H1 (cell line): ENCODE measurements around the gene UQCRC2.

ENCODE experiments used
- EZH2 ChIP-seq: fragments of 200-600 bp; sonication (generic); IDR thresholded peaks from 2 replicates; pipeline ENCODE4 v1.7.1; 2012; ENCODE audit warnings: low read depth, mild to moderate bottlenecking, moderate library complexity, low read length, inconsistent platforms; ENCODE audit not compliant: severe bottlenecking
- RFX5 ChIP-seq: IDR thresholded peaks from 2 replicates; pipeline ENCODE4 v1.6.1; 2011; ENCODE audit warnings: low read depth, low read length, improper control_type of control experiment, borderline replicate concordance
- SUZ12 ChIP-seq: fragments of 200-600 bp; sonication (generic); IDR thresholded peaks from 2 replicates; pipeline ENCODE4 v1.6.1; 2012; ENCODE audit warnings: mild to moderate bottlenecking, inconsistent platforms, low read length, moderate library complexity, mixed read lengths
- TAF1 ChIP-seq: IDR thresholded peaks from 2 replicates; pipeline ENCODE4 v1.6.1; 2011; ENCODE audit warnings: mild to moderate bottlenecking, low read depth, low read length
- TF ChIP-seq, protein P1 (sequence below): IDR thresholded peaks from 2 replicates; pipeline ENCODE4 v1.6.1; 2012; ENCODE audit warnings: inconsistent platforms

DNA sequence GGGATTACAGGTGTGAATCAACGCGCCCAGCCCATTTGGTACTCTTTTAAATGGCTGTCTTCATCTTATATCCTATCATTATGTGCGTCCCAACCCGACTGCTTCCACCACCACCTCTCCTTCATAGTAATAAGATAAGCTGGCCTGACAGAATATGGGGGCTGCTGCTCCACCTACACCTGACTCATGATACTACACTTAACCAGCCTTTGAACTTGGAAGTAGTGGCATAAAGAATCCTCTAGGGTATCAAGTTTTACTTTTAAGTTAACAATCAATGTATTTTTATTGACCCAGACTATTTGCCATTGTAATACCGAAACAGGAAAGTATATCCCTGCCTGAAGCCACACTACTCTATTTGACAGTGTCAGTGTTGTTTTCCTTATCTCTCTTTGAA, 28.9 kb downstream of the UQCRC2 start:
- no peak for TF ChIP-seq EZH2
- TF ChIP-seq SUZ12: no peak
- TF ChIP-seq RFX5: no peak
- no peak for TF ChIP-seq TAF1
- TF ChIP-seq, protein P1, sequence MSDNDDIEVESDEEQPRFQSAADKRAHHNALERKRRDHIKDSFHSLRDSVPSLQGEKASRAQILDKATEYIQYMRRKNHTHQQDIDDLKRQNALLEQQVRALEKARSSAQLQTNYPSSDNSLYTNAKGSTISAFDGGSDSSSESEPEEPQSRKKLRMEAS: no peak
